Measurements from ENCODE around the gene JAGN1. TPM values are rescaled to one million over a fixed set of nuclear protein-coding genes. Genes with fewer than 3 reads are reported as not detected.
"Not testable (repeated sequence)": the region's sequence is repeated elsewhere in the genome, so short reads cannot be mapped to it uniquely, and the experiment has no call there.

The JAGN1 gene
- total RNA-seq, 2 experiments from 2014 or later, result 25.0 to 27.8 TPM

DNA sequence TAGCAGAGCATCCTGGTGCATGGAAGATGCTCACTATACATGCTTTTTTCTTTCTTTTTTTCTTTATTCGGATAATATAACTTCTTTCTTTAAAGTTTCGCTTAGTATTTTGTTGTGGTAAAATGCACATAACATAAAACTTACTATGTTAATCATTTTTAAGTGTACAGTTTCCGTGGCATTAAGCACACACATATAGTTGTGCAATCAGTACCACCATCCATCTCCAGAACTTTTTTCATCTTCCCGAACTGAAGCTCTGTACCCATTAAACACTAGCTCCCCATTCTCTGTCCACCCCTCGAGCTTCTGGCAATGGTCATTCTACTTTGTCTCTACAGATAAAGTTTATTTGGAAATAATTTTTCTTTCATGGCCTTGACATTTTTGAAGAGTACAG, 1.0 kb upstream of the JAGN1 start:
- Mint-ChIP-seq H3K4me3 (peak overlapping the region; percentile 99), H3K36me3 (peaks cover 27% of the 10 kb centered on the region), H3K27ac (peak overlapping the region; percentile 99), H3K4me1 (ENCODE audit: low read depth) (peaks cover 24% of the 10 kb centered on the region), H3K9me3 (no peaks in the 10 kb centered on the region), H3K27me3 (no peaks in the 10 kb centered on the region)
- POLR2A ChIA-PET, result interaction anchor here (2.8 kb wide), 1 partner anchor 43 kb away, joined by 24 read pairs; the partner anchor contains the start of gene CRELD1
- intact Hi-C loops (cut with micrococcal nuclease), result no loop called here
- CTCF ChIA-PET, result interaction anchor here (1.4 kb wide), 1 partner anchor 41 kb away, joined by 3 read pairs; no protein-coding TSS in a partner anchor
- DNase-seq, result no peak

DNA sequence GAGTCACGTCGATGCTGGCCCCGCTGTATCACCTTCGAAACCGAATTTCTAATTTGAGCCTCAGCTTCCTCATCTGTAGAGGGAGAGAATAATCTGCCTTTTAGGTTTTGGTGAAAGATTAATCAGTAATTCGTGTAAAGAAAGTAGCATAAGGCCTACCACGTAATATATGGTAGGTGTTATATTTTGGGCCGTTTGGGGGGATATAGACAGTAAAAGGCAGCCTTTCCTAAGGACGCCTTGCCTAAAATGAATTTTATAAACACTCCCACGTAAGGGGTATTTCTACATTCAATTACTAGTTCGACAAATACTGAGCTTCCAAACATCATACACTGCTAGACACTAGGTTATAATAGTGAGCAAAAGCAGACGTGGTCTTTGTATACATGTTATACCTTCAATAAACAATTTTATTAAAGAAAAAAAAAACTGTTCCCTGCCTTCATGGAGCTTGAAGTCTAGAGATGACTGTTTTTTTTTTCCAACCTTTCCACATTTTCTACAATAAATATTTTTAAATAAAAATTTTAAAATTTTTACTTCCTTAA, 737 bp downstream of the JAGN1 start:
- H3K27me3 Mint-ChIP-seq, result no peaks in the 10 kb centered on the region
- H3K9me3 Mint-ChIP-seq, result no peaks in the 10 kb centered on the region
- H3K4me3 Mint-ChIP-seq, result peak overlapping the region; percentile 99
- H3K36me3 Mint-ChIP-seq, result peaks cover 32% of the 10 kb centered on the region
- H3K27ac Mint-ChIP-seq, result peak overlapping the region; percentile 99
- H3K4me1 Mint-ChIP-seq (ENCODE audit: low read depth), result peaks cover 33% of the 10 kb centered on the region
- ChIA-PET CTCF (interaction anchor here (1.0 to 2.6 kb wide), 6 partner anchors 11 to 127 kb away, joined by 3 to 15 read pairs (median 4); partner anchors contain the start of genes CRELD1 and IL17RE), POLR2A (interaction anchor here (1.0 to 2.8 kb wide), 10 partner anchors 12 to 430 kb away, joined by 3 to 24 read pairs (median 4); partner anchors contain the start of genes CAMK1, CRELD1, EMC3 and IL17RE)
- intact Hi-C loops (cut with micrococcal nuclease), result loop anchor here (2.0 to 10.0 kb wide), 5 partner anchors 18 to 496 kb away; partner anchors contain the start of genes EMC3, RPUSD3 and SETD5
- no peak for DNase-seq

DNA sequence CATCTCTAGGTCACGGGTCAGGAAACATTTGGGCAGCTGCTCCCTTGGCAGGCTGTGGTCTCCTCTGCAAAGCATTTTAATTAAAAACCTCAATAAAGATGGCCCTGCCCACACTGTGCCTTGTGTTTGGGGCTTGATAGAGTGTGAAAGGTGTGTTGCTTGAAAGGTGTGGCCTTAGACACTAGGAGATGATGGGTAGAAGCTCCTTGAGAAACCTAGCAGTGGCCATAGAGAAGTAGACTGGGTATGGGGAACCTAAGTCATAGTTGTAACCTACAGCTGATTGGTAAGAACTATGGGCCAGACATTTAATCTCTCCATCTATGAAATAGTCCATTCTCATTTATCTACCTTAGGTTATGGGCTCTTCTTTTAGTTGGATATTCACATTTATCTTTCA, 3.3 kb downstream of the JAGN1 start:
- no peaks in the 10 kb centered on the region for H3K9me3 Mint-ChIP-seq
- intact Hi-C loops (cut with micrococcal nuclease), result loop anchor here (5.0 to 10.0 kb wide), 2 partner anchors 94 to 499 kb away; partner anchors contain the start of genes EMC3 and SETD5
- no peak overlapping the region for H3K4me3 Mint-ChIP-seq
- no peak for DNase-seq
- H3K27me3 Mint-ChIP-seq, result no peaks in the 10 kb centered on the region
- POLR2A ChIA-PET, result interaction anchor here (1.1 to 1.4 kb wide), 2 partner anchors 9 to 19 kb away, joined by 4 to 5 read pairs; partner anchors contain the start of gene IL17RE
- peaks cover 37% of the 10 kb centered on the region for H3K4me1 Mint-ChIP-seq (ENCODE audit: low read depth)
- H3K27ac Mint-ChIP-seq, result peak overlapping the region; percentile 43
- CTCF ChIA-PET, result interaction anchor here (0.6 to 2.3 kb wide), 4 partner anchors 9 to 57 kb away, joined by 3 to 8 read pairs (median 6); partner anchors contain the start of gene IL17RE
- peaks cover 32% of the 10 kb centered on the region for H3K36me3 Mint-ChIP-seq

DNA sequence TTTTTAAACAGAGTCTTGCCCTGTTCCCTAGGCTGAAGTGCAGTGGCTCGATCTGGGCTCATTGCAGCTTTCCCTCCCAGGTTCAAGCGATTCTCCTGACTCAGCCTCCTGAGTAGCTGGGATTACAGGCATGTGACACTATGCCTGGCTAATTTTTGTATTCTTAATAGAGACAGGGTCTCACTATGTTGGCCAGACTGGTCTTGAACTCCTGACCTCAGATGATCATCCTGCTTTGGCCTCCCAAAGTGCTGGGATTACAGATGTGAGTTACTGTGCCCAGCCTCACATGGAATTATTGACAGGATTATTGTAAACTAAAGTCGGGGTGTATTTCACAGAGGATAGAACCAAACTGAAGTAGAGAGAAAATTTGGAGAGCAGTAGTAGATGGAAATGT, 5.3 kb downstream of the JAGN1 start:
- peaks cover 30% of the 10 kb centered on the region for H3K36me3 Mint-ChIP-seq
- H3K27ac Mint-ChIP-seq, POLR2A ChIA-PET, H3K9me3 Mint-ChIP-seq, H3K4me3 Mint-ChIP-seq, DNase-seq, H3K27me3 Mint-ChIP-seq: not testable (repeated sequence)
- peaks cover 37% of the 10 kb centered on the region for H3K4me1 Mint-ChIP-seq (ENCODE audit: low read depth)
- intact Hi-C loops (cut with micrococcal nuclease), result loop anchor here (10.0 kb wide), 1 partner anchor 501 kb away; the partner anchor contains the start of gene SETD5
- CTCF ChIA-PET, result interaction anchor here (0.6 kb wide), 1 partner anchor 352 kb away, joined by 4 read pairs; no protein-coding TSS in a partner anchor

DNA sequence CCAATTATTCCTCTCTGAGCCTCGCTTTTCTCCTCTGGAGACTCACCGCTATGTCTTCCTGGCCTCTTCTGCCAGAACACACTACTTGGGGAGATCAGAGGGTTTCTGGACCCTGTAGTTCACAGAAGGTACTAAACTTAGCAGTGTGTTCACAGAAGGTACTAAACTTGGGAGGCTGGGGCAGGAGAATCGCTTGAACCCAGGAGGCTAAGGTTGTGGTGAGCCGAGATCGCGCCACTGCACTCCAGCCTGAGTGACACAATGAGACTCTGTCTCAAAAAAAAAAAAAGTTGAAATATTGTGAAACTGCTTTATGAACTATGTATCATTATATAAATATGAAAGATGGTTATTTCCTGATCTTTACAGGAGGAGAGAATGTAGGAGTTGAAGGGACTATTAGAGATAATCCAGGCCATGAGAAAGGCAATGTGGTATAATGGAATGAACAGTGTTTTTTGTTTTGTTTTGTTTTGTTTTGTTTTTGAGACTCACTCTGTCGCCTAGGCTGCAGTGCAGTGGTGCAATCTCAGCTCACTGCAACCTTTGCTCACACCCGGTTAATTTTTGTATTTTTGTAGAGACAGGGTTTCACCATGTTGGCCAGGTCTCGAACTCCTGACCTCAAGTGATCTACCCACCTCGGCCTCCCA, 6.5 kb downstream of the JAGN1 start:
- Mint-ChIP-seq H3K36me3 (peaks cover 24% of the 10 kb centered on the region), H3K4me1 (ENCODE audit: low read depth) (peaks cover 37% of the 10 kb centered on the region)
- ChIA-PET POLR2A (interaction anchor here (0.6 kb wide), 2 partner anchors 276 to 501 kb away, joined by 3 to 4 read pairs; no protein-coding TSS in a partner anchor), CTCF (interaction anchor here (0.6 kb wide), 1 partner anchor 241 kb away, joined by 4 read pairs; no protein-coding TSS in a partner anchor)
- intact Hi-C loops (cut with micrococcal nuclease), result loop anchor here (10.0 kb wide), 1 partner anchor 502 kb away; the partner anchor contains the start of gene SETD5
- not testable (repeated sequence) for H3K27ac Mint-ChIP-seq, H3K4me3 Mint-ChIP-seq, DNase-seq, H3K27me3 Mint-ChIP-seq, H3K9me3 Mint-ChIP-seq

DNA sequence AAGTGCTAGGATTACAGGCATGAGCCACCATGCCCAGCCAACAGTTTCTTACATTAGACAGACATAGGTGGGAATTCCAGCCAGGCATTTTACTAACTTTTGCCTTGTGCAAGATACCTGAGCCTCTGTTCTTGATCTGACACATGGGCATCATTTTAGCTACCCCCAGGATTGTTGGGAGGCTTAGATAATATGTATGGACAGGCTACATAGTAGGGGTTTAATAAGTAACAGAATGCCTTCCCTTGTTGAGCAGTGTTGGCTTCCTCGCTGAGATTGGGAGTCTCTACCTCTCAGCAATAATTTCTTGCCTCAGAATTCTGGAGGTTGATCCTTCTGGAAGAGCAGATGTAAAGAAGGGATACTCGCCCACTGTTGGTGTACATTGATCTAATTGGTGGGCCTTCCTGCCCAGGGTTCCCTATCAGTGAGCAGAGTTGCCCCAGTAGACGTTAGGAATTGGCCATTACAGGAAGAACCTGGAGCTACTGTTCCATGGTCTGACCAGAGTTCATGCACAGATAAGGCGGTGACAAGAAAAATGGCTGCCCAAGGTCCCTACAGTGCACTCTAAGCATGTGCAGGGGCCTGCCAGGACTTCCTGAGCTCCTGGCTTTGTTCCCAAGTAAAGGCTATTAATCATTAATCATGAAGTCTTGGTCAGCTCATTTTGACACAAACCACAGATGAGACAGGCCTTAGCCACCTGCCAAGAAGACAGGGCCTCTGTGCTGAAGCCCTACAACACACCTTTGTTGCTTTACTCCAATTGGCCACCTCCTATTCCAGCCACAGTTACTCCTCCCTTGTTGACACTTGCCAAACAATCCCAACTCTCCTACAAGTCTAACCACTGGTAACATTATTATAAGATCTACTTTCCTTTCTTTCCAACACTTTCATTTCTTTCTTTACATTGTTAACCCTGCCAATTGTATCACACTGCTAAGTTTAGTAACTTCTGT, 7.3 kb downstream of the JAGN1 start:
- ChIA-PET POLR2A (no interaction called here), CTCF (interaction anchor here (0.6 to 1.1 kb wide), 2 partner anchors 49 to 241 kb away, joined by 3 to 4 read pairs; no protein-coding TSS in a partner anchor)
- Mint-ChIP-seq H3K9me3 (no peaks in the 10 kb centered on the region), H3K4me3 (no peak overlapping the region), H3K27ac (no peak overlapping the region), H3K4me1 (ENCODE audit: low read depth) (peaks cover 40% of the 10 kb centered on the region), H3K27me3 (no peaks in the 10 kb centered on the region), H3K36me3 (peaks cover 19% of the 10 kb centered on the region)
- intact Hi-C loops (cut with micrococcal nuclease), result loop anchor here (10.0 kb wide), 1 partner anchor 503 kb away; the partner anchor contains the start of gene SETD5
- DNase-seq, result no peak

DNA sequence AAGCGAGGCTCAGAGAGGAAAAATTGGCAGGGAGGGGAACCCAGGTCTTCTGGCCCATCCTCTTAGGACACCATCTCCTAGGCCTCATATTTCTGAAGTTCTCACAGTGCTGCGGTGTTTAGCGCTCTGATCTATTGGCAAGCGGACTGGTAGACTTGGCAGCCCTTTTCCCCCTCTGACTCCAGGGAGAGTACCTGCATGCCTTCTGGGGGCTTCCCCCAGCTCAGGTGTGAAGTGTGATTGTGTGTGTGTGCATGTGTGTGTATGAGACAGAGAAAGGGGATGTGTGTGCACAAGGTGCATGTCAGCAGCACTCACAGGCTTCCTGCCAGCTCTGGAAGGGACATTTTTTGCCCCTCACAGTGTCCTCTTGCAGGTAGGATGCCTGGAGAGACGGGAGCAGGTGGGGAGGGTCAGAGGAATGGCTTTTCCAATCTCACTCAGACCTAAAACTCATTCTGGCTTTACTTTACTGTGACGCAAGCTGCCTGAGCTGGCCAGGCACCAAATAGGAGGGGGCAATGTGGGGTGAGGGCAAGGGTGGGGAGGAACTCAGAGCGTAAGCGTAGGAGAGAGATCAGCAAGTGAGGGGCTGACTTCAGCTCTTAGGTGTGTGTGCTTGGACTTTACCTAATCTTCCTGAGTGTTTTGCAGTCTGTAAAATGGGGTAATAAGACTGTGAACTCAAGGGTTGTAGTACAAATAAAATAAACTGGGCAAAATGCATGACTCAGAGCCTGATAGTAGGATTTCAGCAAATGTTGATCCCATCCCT, 8.2 kb downstream of the JAGN1 start:
- H3K4me1 Mint-ChIP-seq (ENCODE audit: low read depth), result peaks cover 43% of the 10 kb centered on the region
- DNase-seq, result no peak
- no peaks in the 10 kb centered on the region for H3K27me3 Mint-ChIP-seq
- no peaks in the 10 kb centered on the region for H3K9me3 Mint-ChIP-seq
- intact Hi-C loops (cut with micrococcal nuclease), result loop anchor here (10.0 kb wide), 1 partner anchor 504 kb away; the partner anchor contains the start of gene SETD5
- H3K36me3 Mint-ChIP-seq, result peaks cover 11% of the 10 kb centered on the region
- POLR2A ChIA-PET, result no interaction called here
- H3K4me3 Mint-ChIP-seq, result no peak overlapping the region
- H3K27ac Mint-ChIP-seq, result no peak overlapping the region
- CTCF ChIA-PET, result interaction anchor here (1.1 kb wide), 1 partner anchor 48 kb away, joined by 3 read pairs; no protein-coding TSS in a partner anchor

DNA sequence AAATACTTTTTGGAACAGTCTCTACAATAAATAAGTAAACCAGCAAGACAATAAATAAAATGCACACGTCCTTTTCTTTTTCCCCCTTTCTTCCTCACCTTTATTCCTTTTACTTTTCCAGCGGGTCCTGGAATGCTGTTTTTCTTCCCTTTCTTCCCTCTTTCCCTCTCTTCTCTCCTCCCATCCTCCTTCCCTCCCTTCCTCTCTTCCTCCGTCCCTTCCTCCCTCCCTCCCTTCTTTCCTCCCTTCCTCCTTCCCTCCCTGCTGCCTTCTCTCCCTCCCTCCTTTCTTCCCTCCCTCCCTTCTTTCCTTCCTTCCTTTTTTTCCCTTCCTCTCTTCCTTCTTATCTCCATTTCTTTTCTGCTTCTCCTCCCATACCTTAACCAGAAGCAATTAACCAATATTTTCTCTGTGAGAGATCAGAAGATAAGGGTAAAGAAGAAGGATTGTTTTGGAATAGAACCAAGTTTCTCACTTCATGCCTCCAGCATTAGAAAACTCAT, 8.9 kb downstream of the JAGN1 start:
- POLR2A ChIA-PET, result no interaction called here
- H3K36me3 Mint-ChIP-seq, result peaks cover 5% of the 10 kb centered on the region
- H3K9me3 Mint-ChIP-seq, result no peaks in the 10 kb centered on the region
- DNase-seq, result no peak
- H3K4me1 Mint-ChIP-seq (ENCODE audit: low read depth), result peaks cover 38% of the 10 kb centered on the region
- no peak overlapping the region for H3K27ac Mint-ChIP-seq
- intact Hi-C loops (cut with micrococcal nuclease), result loop anchor here (10.0 kb wide), 1 partner anchor 505 kb away; the partner anchor contains the start of gene SETD5
- H3K27me3 Mint-ChIP-seq, result no peaks in the 10 kb centered on the region
- CTCF ChIA-PET, result interaction anchor here (1.1 kb wide), 1 partner anchor 47 kb away, joined by 3 read pairs; no protein-coding TSS in a partner anchor
- H3K4me3 Mint-ChIP-seq, result no peak overlapping the region

DNA sequence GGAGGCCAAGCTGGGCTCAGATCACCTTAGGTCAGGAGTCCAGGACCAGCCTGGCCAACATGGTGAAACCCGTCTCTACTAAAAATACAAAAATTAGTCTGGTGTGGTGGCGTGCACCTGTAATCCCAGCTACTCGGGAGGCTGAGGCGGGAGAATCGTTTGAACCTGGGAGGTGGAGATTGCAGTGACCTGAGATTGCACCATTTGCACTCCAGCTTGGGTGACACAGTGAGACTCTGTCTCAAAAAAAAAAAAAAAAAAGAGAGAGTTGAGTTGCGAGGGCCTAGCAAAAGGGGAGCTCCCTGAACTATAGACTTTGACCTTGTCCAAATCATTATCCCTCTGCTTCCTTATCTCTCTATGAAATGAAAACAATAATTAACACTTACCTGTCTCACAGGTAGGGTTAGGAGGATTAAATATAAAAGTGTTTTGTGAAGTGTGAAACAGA, 10.6 kb downstream of the JAGN1 start:
- H3K27ac Mint-ChIP-seq; H3K9me3 Mint-ChIP-seq; POLR2A ChIA-PET; DNase-seq; H3K27me3 Mint-ChIP-seq; CTCF ChIA-PET; H3K4me3 Mint-ChIP-seq; H3K36me3 Mint-ChIP-seq; intact Hi-C loops (cut with micrococcal nuclease): not testable (repeated sequence)
- H3K4me1 Mint-ChIP-seq (ENCODE audit: low read depth), result peaks cover 29% of the 10 kb centered on the region

DNA sequence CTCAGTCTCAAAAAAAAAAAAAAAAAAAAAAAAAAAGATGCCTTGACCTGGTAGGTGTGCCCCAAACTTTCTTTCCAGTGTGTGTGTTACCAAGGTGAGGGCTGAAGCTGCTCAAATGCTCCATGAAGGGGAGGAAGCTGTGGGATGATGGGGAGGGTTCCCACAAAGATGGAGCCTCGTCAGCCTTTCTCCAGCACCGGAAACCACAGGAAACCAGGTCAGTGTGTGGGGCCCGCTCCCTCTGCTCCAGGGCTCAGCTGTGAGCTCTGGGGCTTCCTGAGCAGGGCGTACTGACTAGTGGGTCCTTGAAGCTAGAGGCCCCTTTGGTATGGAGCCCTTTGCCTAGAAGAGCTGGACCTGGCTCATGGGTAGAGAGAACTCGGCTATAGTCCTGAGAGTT, 11.6 kb downstream of the JAGN1 start:
- intact Hi-C loops (cut with micrococcal nuclease), result loop anchor here (2.0 kb wide), 1 partner anchor 15 kb away; the partner anchor contains the start of gene IL17RC
- DNase-seq, result peak; percentile 70
- Mint-ChIP-seq H3K27me3 (no peaks in the 10 kb centered on the region), H3K9me3 (no peaks in the 10 kb centered on the region), H3K27ac (peak overlapping the region; percentile 78), H3K4me1 (ENCODE audit: low read depth) (peaks cover 29% of the 10 kb centered on the region), H3K36me3 (no peaks in the 10 kb centered on the region), H3K4me3 (peak overlapping the region; percentile 44)
- POLR2A ChIA-PET, result interaction anchor here (0.6 to 2.6 kb wide), 6 partner anchors 8 to 381 kb away, joined by 3 to 16 read pairs (median 5); partner anchors contain the start of gene JAGN1
- CTCF ChIA-PET, result interaction anchor here (1.0 to 1.7 kb wide), 4 partner anchors 8 to 53 kb away, joined by 3 to 9 read pairs (median 6); no protein-coding TSS in a partner anchor
